HEK293T (cell line): ENCODE results near the gene OR6C1.

Experiments
- ARNT ChIP-seq: fragments of 450-650 bp; IDR thresholded peaks from 2 replicates; pipeline ENCODE4 v1.6.1; 2017; ENCODE audit warnings: mild to moderate bottlenecking
- BHLHE40 ChIP-seq: fragments of 450-650 bp; IDR thresholded peaks from 2 replicates; pipeline ENCODE4 v1.6.1; 2016; ENCODE audit warnings: mild to moderate bottlenecking, moderate library complexity, borderline replicate concordance
- ELF4 ChIP-seq: fragments of 450-650 bp; IDR thresholded peaks from 2 replicates; pipeline ENCODE4 v1.6.1; 2017; ENCODE audit warnings: antibody characterized with exemption
- FOXA1 ChIP-seq: fragments of 450-650 bp; IDR thresholded peaks from 2 replicates; pipeline ENCODE4 v1.6.1; 2016; ENCODE audit warnings: mild to moderate bottlenecking
- FOXK2 ChIP-seq: fragments of 450-650 bp; IDR thresholded peaks from 2 replicates; pipeline ENCODE4 v1.6.1; 2016; ENCODE audit warnings: mild to moderate bottlenecking
- FOXM1 ChIP-seq: fragments of 450-650 bp; IDR thresholded peaks from 2 replicates; pipeline ENCODE4 v1.6.1; 2017; ENCODE audit warnings: mild to moderate bottlenecking, borderline replicate concordance
- HDGF ChIP-seq: fragments of 450-650 bp; IDR thresholded peaks from 2 replicates; pipeline ENCODE4 v1.6.1; 2017; ENCODE audit warnings: antibody characterized with exemption, borderline replicate concordance
- L3MBTL2 ChIP-seq: fragments of 450-650 bp; conservative IDR thresholded peaks from 2 replicates; pipeline ENCODE4 v1.6.1; 2016; ENCODE audit warnings: mild to moderate bottlenecking
- LEF1 ChIP-seq: fragments of 450-650 bp; IDR thresholded peaks from 2 replicates; pipeline ENCODE4 v1.6.1; 2017; ENCODE audit warnings: mild to moderate bottlenecking, borderline replicate concordance
- NFRKB ChIP-seq: fragments of 450-650 bp; IDR thresholded peaks from 2 replicates; pipeline ENCODE4 v1.6.1; 2016; ENCODE audit warnings: mild to moderate bottlenecking, moderate library complexity
- SUZ12 ChIP-seq: fragments of 450-650 bp; IDR thresholded peaks from 2 replicates; pipeline ENCODE4 v1.6.1; 2016; ENCODE audit warnings: mild to moderate bottlenecking
- ZNF384 ChIP-seq: fragments of 450-650 bp; IDR thresholded peaks from 2 replicates; pipeline ENCODE4 v1.6.1; 2016

- TF ChIP-seq ELF4 (no peak), FOXA1 (no peak), BHLHE40 (no peak), FOXK2 (no peak), SUZ12 (no peak), HDGF (no peak), FOXM1 (no peak), NFRKB (no peak), ARNT (no peak), LEF1 (no peak), L3MBTL2 (no peak), ZNF384 (no peak)
Observed at GRCh38 chr12:55289999-55290398, 24.1 kb upstream of the OR6C1 start.
